B cell (primary cell): Measurements from ENCODE around the gene SPATA17.
"Not testable (repeated sequence)": the region's sequence is repeated elsewhere in the genome, so short reads cannot be mapped to it uniquely, and the experiment has no call there.

Experiments used
- CTCF ChIP-seq: fragments of 200-600 bp; IDR thresholded peaks from one replicate; pipeline ENCODE4 v1.8.0; 2022; ENCODE audit warnings: antibody characterized with exemption, mild to moderate bottlenecking
- EZH2 ChIP-seq: IDR thresholded peaks from 2 replicates; pipeline ENCODE4 v1.6.1; 2012; ENCODE audit warnings: borderline replicate concordance, low read depth, mild to moderate bottlenecking, moderate library complexity, low read length; ENCODE audit not compliant: insufficient read depth, poor library complexity, severe bottlenecking

DNA sequence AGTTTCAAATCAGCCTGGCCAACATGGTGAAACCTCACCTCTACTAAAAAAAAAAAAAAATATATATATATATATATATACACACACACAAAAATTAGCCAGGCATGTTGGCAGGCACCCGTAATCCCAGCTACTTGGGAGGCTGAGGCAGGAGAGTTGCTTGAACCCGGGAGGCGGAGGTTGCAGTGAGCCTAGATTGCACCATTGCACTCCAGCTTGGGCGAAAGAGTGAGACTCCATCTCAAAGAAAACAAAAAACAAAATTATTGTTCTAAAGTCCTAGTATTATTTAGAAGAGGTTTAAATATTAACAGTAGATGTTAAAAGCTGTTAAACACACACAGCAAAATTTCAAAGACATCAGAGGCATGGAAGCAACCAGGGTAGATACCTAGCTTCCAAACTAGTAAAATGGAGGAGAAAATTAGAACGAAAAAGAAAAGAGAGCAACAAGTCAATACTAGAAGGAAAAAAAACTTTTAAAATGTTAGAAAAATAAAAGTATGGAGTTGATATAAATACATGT is 46.8 kb upstream of the SPATA17 start:
- TF ChIP-seq CTCF, EZH2: not testable (repeated sequence)
